ENCODE results near the gene R3HDM1.

Gene R3HDM1

DNA sequence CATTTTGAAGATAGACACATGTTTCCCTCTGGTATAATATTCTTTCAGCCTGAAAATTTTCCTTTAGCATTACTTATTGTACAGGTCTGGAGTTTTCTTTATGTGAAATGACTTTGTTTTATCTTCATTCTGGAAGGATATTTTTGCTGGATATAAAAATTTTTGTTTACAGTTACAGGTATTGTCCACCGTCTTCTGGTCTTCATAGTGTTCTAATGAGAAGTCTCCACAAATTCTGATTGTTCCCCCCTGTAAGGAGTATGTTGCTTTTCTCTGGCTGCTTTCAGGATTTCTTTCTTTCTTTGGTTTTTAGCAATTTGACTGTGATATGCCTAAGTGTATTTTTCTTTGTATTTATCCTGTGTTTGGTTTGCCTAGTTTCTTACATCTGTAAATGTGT is 225.4 kb downstream of the R3HDM1 start:
- Histone ChIP-seq H3K27ac (no peak overlapping the region), H3K4me1 (no peaks in the 10 kb centered on the region), H3K36me3 (peaks cover 97 to 100% (median 100%) of the 10 kb centered on the region in 11 experiments), H3K4me2 (no peak overlapping the region), H3K4me3 (peak overlapping the region in 2 of 10 experiments; percentile 4 to 7; a peak in 3 of 20 replicates), H3K9me3 (replicated peaks in 1 of 11) (peaks cover 44 to 64% (median 58%) of the 10 kb centered on the region in 11 experiments), H3K27me3 (no peaks in the 10 kb centered on the region), H4K20me1 (peaks cover 0 to 18% (median 6%) of the 10 kb centered on the region in 11 experiments; a peak in 8 of 22 replicates), H3K9ac (no peak overlapping the region)
- TF ChIP-seq Cebpa-rat (IDR thresholded peaks at IDR 0.05) = no peak

DNA sequence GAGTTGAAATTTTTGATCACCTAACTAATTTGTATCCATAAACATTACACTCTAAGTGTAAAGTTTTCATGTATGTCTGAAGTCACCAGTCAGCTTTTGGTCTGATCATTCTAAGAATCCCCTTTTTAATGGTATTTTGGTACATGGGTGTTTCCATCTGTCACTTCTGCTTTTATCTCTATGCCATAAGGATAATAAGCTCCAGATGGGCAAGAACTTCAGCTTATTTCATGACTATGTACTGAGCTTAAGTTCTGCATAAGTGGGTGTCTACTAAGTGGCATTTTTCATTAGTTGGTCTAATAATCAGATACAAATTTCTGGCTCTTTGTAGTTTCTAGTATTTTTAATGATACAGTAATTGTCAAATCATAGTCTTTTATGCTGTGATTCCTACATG is 230.7 kb downstream of the R3HDM1 start:
- TF ChIP-seq Cebpa-rat (IDR thresholded peaks at IDR 0.05) = no peak
- H4K20me1 ChIP-seq = peaks cover 0 to 47% (median 21%) of the 10 kb centered on the region in 11 experiments; a peak in 9 of 22 replicates
- no peak overlapping the region for H3K27ac ChIP-seq
- H3K9me3 ChIP-seq (replicated peaks in 1 of 11) = peaks cover 8 to 13% (median 12%) of the 10 kb centered on the region in 11 experiments
- no peaks in the 10 kb centered on the region for H3K4me1 ChIP-seq
- no peaks in the 10 kb centered on the region for H3K27me3 ChIP-seq
- peaks cover 98 to 100% (median 100%) of the 10 kb centered on the region in 11 experiments for H3K36me3 ChIP-seq
- no peak overlapping the region for H3K4me2 ChIP-seq
- H3K4me3 ChIP-seq = no peak overlapping the region
- no peak overlapping the region for H3K9ac ChIP-seq

DNA sequence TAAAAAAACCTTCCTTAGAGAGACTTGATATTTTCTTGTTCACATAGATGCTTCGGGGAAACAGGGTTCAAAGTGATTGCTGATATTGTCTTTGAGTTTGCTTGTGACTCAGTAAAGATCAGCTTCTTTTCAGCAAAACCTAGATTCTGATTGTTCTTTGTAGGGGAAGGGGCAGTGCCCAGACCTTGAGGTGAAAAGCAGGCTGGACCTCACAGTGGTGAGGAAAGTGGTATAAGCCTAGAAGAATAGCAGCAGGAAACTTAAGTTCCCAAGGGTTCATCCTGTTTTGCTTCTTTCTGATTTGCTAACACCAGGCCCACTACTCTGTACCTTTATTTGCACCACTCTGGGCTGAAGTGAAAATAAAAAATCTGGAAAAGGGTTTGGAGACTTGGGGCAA is 231.2 kb downstream of the R3HDM1 start:
- peaks cover 98 to 100% (median 100%) of the 10 kb centered on the region in 11 experiments for H3K36me3 ChIP-seq
- no peaks in the 10 kb centered on the region for H3K4me1 ChIP-seq
- peaks cover 0 to 52% (median 23%) of the 10 kb centered on the region in 11 experiments; a peak in 9 of 22 replicates for H4K20me1 ChIP-seq
- H3K4me2 ChIP-seq = no peak overlapping the region
- no peaks in the 10 kb centered on the region for H3K27me3 ChIP-seq
- no peak overlapping the region for H3K4me3 ChIP-seq
- no peak for TF ChIP-seq Cebpa-rat (IDR thresholded peaks at IDR 0.05)
- no peak overlapping the region for H3K27ac ChIP-seq
- no peak overlapping the region for H3K9ac ChIP-seq
- H3K9me3 ChIP-seq (replicated peaks in 1 of 11) = peaks cover 3 to 8% (median 7%) of the 10 kb centered on the region in 11 experiments

DNA sequence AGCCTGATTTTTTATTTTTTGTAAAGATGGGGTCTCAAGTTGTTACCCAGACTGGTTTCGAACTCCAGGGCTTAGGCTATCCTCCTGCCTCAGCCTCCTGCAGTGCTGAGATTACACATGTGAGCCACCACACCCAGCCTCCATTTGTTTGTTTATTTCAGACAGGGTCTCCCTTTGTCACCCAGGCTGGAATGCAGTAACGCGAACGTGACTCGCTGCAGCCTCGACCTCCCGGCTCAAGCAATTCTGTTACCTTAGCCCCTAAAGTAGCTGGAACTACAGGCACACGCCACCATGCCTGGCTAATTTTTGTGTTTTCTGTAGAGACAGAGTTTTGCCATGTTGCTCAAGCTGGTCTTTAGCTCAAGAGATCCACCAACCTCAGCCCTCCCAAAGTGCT is 237.6 kb downstream of the R3HDM1 start:
- no peak for TF ChIP-seq Cebpa-rat (IDR thresholded peaks at IDR 0.05)
- Histone ChIP-seq H3K27me3 (no peaks in the 10 kb centered on the region), H3K4me2 (no peak overlapping the region), H3K36me3 (peaks cover 97 to 100% (median 99%) of the 10 kb centered on the region in 11 experiments), H3K9me3 (replicated peaks in 1 of 11) (peaks cover 0 to 4% (median 0%) of the 10 kb centered on the region in 11 experiments; a peak in 1 of 22 replicates), H3K27ac (no peak overlapping the region), H4K20me1 (peaks cover 5 to 35% (median 14%) of the 10 kb centered on the region in 11 experiments; a peak in 12 of 22 replicates), H3K4me3 (no peak overlapping the region), H3K9ac (no peak overlapping the region), H3K4me1 (peaks cover 0 to 8% (median 0%) of the 10 kb centered on the region in 10 experiments; a peak in 6 of 20 replicates)

DNA sequence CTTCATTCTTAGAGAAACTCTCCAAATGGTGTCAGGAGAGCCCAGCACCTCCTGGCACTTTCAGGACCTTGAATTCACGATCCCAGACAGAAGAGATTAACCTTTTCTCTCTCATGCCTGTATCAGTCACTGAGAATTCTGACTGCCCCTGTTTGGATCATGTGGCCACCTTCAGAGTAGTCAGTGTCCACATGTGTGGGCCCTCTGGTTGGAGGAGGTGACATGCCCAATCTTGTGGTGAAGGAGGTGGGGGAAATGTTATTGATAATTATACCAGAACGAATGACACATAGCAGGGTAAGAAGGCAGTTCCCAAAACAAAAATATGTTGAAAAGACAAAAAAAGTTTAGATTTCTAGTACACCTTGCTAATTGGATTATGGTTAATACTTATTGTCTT is 242.0 kb downstream of the R3HDM1 start:
- Histone ChIP-seq H3K4me3 (no peak overlapping the region), H3K9ac (no peak overlapping the region), H3K27ac (peak overlapping the region in 1 of 11 experiments; percentile 12; a peak in 1 of 22 replicates)

DNA sequence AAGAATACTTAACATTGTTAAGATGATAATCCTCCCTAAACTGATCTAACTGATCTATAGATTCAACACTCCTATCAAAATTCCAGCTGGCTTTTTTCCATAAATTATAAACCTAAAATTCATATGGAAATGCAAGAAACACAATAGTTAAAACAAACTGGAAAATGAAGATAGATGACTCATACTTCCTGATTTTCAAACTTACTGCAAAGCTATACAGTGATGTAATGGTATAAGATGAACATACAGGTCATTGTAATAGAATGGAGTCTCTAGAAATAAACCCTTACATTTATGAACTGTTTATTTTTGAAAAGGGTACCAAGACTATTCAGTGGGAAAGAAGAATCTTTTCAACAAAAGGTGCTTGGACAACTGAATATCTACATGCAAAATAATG is 242.6 kb downstream of the R3HDM1 start:
- H3K9me3 ChIP-seq (replicated peaks in 1 of 11) = peaks cover 0 to 4% (median 0%) of the 10 kb centered on the region in 11 experiments; a peak in 1 of 22 replicates
- H3K4me1 ChIP-seq = peaks cover 0 to 12% (median 0%) of the 10 kb centered on the region in 10 experiments; a peak in 6 of 20 replicates
- H3K36me3 ChIP-seq = peaks cover 93 to 100% (median 96%) of the 10 kb centered on the region in 11 experiments
- H3K27me3 ChIP-seq = no peaks in the 10 kb centered on the region
- no peak overlapping the region for H3K4me3 ChIP-seq
- no peak overlapping the region for H3K27ac ChIP-seq
- peaks cover 0 to 8% (median 3%) of the 10 kb centered on the region in 11 experiments; a peak in 7 of 22 replicates for H4K20me1 ChIP-seq
- H3K4me2 ChIP-seq = no peak overlapping the region
- H3K9ac ChIP-seq = no peak overlapping the region
- no peak for TF ChIP-seq Cebpa-rat (IDR thresholded peaks at IDR 0.05)

More for the DNA sequence above, 242.0 kb downstream of the R3HDM1 start:
- Histone ChIP-seq H3K9me3 (replicated peaks in 1 of 11) (peaks cover 0 to 4% (median 0%) of the 10 kb centered on the region in 11 experiments; a peak in 1 of 22 replicates), H4K20me1 (peaks cover 0 to 13% (median 8%) of the 10 kb centered on the region in 11 experiments; a peak in 9 of 22 replicates), H3K27me3 (no peaks in the 10 kb centered on the region), H3K4me2 (no peak overlapping the region), H3K4me1 (peaks cover 0 to 12% (median 0%) of the 10 kb centered on the region in 10 experiments; a peak in 6 of 20 replicates), H3K36me3 (peaks cover 93 to 100% (median 96%) of the 10 kb centered on the region in 11 experiments)
- no peak for TF ChIP-seq Cebpa-rat (IDR thresholded peaks at IDR 0.05)
